Left ventricle myocardium inferior (tissue), 1 donor: ENCODE measurements around the gene PIEZO2. TPM values are rescaled to one million over a fixed set of nuclear protein-coding genes. Genes with fewer than 3 reads are reported as not detected.

ENCODE experiments used
- DNase-seq: peaks from one replicate; pipeline ENCODE4 v3.0.0-alpha.2; 2020
- H3K27ac ChIP-seq: fragments of 200-600 bp; replicated peaks from 2 replicates; pipeline ENCODE4 v1.8.0; 2021
- H3K27me3 ChIP-seq: fragments of 200-600 bp; 2 replicates; pipeline ENCODE4 v1.8.0; 2021; ENCODE audit warnings: low read depth
- H3K36me3 ChIP-seq: fragments of 200-600 bp; 2 replicates; pipeline ENCODE4 v1.8.0; 2021
- H3K4me1 ChIP-seq: fragments of 200-600 bp; 2 replicates; pipeline ENCODE4 v1.8.0; 2021
- H3K4me3 ChIP-seq: fragments of 200-600 bp; 2 replicates; pipeline ENCODE4 v1.8.0; 2021; ENCODE audit warnings: mild to moderate bottlenecking, moderate library complexity
- H3K9me3 ChIP-seq: fragments of 200-600 bp; replicated peaks from 2 replicates; pipeline ENCODE4 v1.8.0; 2021
- CTCF ChIP-seq: fragments of 200-600 bp; IDR thresholded peaks from 2 replicates; pipeline ENCODE4 v1.8.0; 2021; ENCODE audit warnings: antibody characterized with exemption, mild to moderate bottlenecking, borderline replicate concordance
- intact Hi-C: fragments of 100-400 bp; cut with micrococcal nuclease; formaldehyde crosslinking; loops from one replicate; pipeline ENCODE4 v1.11.0; 2022
- total RNA-seq: library from RNA; stranded (reverse); fragmentation: NEBNext Ultra II Directional; extraction: Animal tissue kit (Norgen Biotek cat#: 25700); gene quantifications from one replicate; pipeline ENCODE4 v1.2.1, GENCODE V29; 2021
- donor health status: DM: no; HTN: yes; CAD: no; lungs with severe emphysema.

Gene PIEZO2
- total RNA-seq, 1 donor from 2014 or later, result 0.33 TPM

DNA sequence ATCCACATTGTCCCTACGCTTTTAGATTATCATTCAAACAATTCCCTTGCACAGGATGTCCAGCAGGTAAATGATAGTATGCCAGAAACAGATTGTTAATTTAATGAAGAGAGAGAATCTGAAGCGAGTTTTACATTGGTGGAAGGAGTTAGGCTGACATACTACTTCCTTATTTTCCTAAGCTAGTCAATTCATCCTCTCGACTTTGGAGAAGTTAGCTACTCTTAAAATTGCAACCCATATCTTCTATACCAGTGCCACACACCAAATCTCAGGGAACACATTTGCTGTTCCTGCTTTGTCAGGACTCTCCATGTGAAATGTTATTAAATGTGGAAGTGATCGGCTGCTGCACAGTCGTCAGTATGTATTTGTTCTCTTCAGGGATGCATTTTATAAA is 374.3 kb downstream of the PIEZO2 start:
- DNase-seq, result no peak
- intact Hi-C loops, result no loop called here
- no peak for TF ChIP-seq CTCF

GRCh38 chr18:10771053-10771709 is 378.2 kb downstream of the PIEZO2 start:
- Histone ChIP-seq H3K9me3 (peaks cover 5% of the 10 kb centered on the region), H3K27ac (no peak overlapping the region), H3K4me3 (no peak overlapping the region), H3K27me3 (peaks cover 45% of the 10 kb centered on the region), H3K36me3 (no peaks in the 10 kb centered on the region), H3K4me1 (no peaks in the 10 kb centered on the region)
- no peak for TF ChIP-seq CTCF
- no peak for DNase-seq
- intact Hi-C loops, result no loop called here

More for the DNA sequence above, 374.3 kb downstream of the PIEZO2 start:
- no peaks in the 10 kb centered on the region for H3K4me1 ChIP-seq
- H3K36me3 ChIP-seq, result no peaks in the 10 kb centered on the region
- H3K27me3 ChIP-seq, result peaks cover 74% of the 10 kb centered on the region
- peaks cover 5% of the 10 kb centered on the region for H3K9me3 ChIP-seq
- no peak overlapping the region for H3K27ac ChIP-seq
- H3K4me3 ChIP-seq, result no peak overlapping the region

- no peak overlapping the region for H3K27ac ChIP-seq
- H3K9me3 ChIP-seq, result peaks cover 5% of the 10 kb centered on the region
- H3K4me3 ChIP-seq, result no peak overlapping the region
- no peak for TF ChIP-seq CTCF
- H3K27me3 ChIP-seq, result peaks cover 36% of the 10 kb centered on the region
- no peaks in the 10 kb centered on the region for H3K36me3 ChIP-seq
- H3K4me1 ChIP-seq, result no peaks in the 10 kb centered on the region
- intact Hi-C loops, result no loop called here
- no peak for DNase-seq
Measured at GRCh38 chr18:10770264-10770663, 379.1 kb downstream of the PIEZO2 start.

- intact Hi-C loops, result no loop called here
- no peak overlapping the region for H3K4me3 ChIP-seq
- no peak for DNase-seq
Measured at GRCh38 chr18:10768221-10768620, 381.1 kb downstream of the PIEZO2 start.

DNA sequence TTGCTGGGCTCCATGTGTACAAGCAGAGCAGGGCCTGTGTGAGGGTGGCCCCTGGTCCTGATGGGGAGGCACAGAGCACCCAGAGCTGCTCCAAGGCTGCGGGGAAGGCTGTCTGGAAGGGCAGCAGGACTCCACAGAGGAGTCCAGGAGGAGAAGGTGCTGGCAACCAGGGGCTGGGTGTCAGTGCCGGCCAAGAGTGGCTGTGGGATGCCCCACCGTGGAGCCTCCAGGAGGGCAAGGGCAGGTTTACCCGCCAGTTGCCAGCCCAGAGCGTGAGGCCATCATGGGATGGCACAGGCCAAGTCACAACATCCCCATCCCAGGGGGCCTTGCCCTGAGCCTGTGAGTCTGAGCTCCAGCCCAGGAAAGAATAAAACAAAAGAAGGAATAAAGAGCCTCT is 381.7 kb downstream of the PIEZO2 start:
- Histone ChIP-seq H3K36me3 (no peaks in the 10 kb centered on the region), H3K27me3 (peaks cover 19% of the 10 kb centered on the region), H3K27ac (no peak overlapping the region), H3K4me1 (no peaks in the 10 kb centered on the region), H3K9me3 (peaks cover 5% of the 10 kb centered on the region), H3K4me3 (no peak overlapping the region)
- TF ChIP-seq CTCF, result no peak
- DNase-seq, result no peak
- intact Hi-C loops, result no loop called here

More at GRCh38 chr18:10768221-10768620, 381.1 kb downstream of the PIEZO2 start:
- no peak for TF ChIP-seq CTCF
- Histone ChIP-seq H3K27me3 (peaks cover 23% of the 10 kb centered on the region), H3K9me3 (peaks cover 5% of the 10 kb centered on the region), H3K27ac (no peak overlapping the region), H3K4me1 (no peaks in the 10 kb centered on the region), H3K36me3 (no peaks in the 10 kb centered on the region)
